ENCODE data around the gene SHC4.

Gene SHC4

GRCh38 chr15:48888191-48888590 is 75.5 kb downstream of the SHC4 start:
- no peak overlapping the region for H3K27ac ChIP-seq
- POLR2A ChIA-PET (ENCODE audit: low non-redundant PET), result no interaction called here
- TF ChIP-seq CTCF (conservative IDR thresholded peaks at IDR 0.05; ENCODE audit: low read depth), result no peak
- CTCF ChIA-PET, result no interaction called here
- DNase-seq (ENCODE audit: low spot score), result no peak

DNA sequence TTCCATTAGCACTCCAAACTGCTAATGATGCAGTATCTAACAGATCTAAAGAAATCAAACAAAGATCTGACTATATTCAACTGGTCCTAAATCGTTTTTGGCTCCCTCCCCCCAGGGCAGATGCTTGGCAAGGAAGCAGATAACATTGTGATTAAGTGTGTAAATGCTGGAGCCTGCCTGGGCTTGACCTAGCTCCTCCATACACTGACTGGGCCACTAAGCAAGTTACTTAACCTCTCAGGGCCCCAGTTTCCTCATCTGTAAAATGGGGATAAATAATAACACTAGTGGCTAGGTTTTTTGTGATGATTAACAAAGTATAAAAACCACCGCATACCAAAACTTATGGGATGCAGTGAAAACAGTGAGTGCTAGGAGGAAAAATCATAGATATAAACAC is 76.6 kb downstream of the SHC4 start:
- no peak for TF ChIP-seq CTCF (conservative IDR thresholded peaks at IDR 0.05; ENCODE audit: low read depth)
- ChIA-PET CTCF (interaction anchor here (0.7 kb wide), 1 partner anchor 453 kb away, joined by 3 read pairs; no protein-coding TSS in a partner anchor), POLR2A (ENCODE audit: low non-redundant PET) (no interaction called here)
- no peak overlapping the region for H3K27ac ChIP-seq
- DNase-seq (ENCODE audit: low spot score), result no peak

DNA sequence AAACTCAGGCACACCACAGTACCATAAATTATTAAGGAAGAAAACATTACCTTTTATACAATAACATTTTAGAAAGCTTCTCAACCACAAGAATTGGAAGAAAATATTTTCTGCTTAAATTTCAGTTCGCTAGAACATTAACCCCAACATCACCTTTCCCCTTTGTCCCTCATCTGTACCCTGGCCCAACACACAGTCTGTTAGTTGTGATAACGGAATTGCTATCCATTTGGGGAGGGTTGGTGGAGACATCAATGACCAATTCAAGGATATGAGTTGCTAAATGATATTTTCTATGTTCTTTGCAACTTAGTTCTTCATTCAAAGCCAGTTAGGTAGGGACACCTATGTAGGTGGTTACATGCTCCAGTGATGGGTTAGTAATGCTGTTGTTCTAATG is 80.0 kb downstream of the SHC4 start:
- DNase-seq (ENCODE audit: low spot score), result no peak
- no peak overlapping the region for H3K27ac ChIP-seq
- ChIA-PET CTCF (no interaction called here), POLR2A (ENCODE audit: low non-redundant PET) (no interaction called here)
- no peak for TF ChIP-seq CTCF (conservative IDR thresholded peaks at IDR 0.05; ENCODE audit: low read depth)

- no peak for TF ChIP-seq CTCF (conservative IDR thresholded peaks at IDR 0.05; ENCODE audit: low read depth)
- ChIA-PET CTCF (interaction anchor here (0.6 to 1.8 kb wide), 2 partner anchors 19 to 66 kb away, joined by 3 to 7 read pairs; no protein-coding TSS in a partner anchor), POLR2A (ENCODE audit: low non-redundant PET) (no interaction called here)
- no peak overlapping the region for H3K27ac ChIP-seq
- no peak for DNase-seq (ENCODE audit: low spot score)
Observed at GRCh38 chr15:48880070-48880634, 83.6 kb downstream of the SHC4 start.

- peak within 1 kb of the TSS; percentile 84 for H3K27ac ChIP-seq
- ChIA-PET CTCF (interaction anchor here (0.7 to 1.9 kb wide), 2 partner anchors 11 to 16 kb away, joined by 5 read pairs; no protein-coding TSS in a partner anchor), POLR2A (ENCODE audit: low non-redundant PET) (no interaction called here)
- TF ChIP-seq CTCF (conservative IDR thresholded peaks at IDR 0.05; ENCODE audit: low read depth), result no peak
- DNase-seq (ENCODE audit: low spot score), result peak; percentile 94
Observed at GRCh38 chr15:48877630-48878595, 85.8 kb downstream of the SHC4 start, which contains the start of gene EID1. Gene EID1, plus strand, starts transcription at chr15:48878134. Its CDS starts 43 bp downstream, at chr15:48878177.

- TF ChIP-seq CTCF (conservative IDR thresholded peaks at IDR 0.05; ENCODE audit: low read depth), result no peak
- no peak for DNase-seq (ENCODE audit: low spot score)
- ChIA-PET CTCF (interaction anchor here (0.5 to 1.1 kb wide), 2 partner anchors 13 to 90 kb away, joined by 3 read pairs; no protein-coding TSS in a partner anchor), POLR2A (ENCODE audit: low non-redundant PET) (no interaction called here)
- no peak overlapping the region for H3K27ac ChIP-seq
Observed at GRCh38 chr15:48876057-48876456, 87.7 kb downstream of the SHC4 start.
